Tibial artery (tissue), 4 donors: Measurements from ENCODE around the gene SLC30A7.
A peak's percentile ranks its signal among the peaks of the same experiment; 100 is the strongest.

Source experiments
- DNase-seq, 2 donors: peaks; one replicate each; pipeline ENCODE4 v3.0.0-alpha.2; 2019
- H3K27ac ChIP-seq, 2 donors: fragments of 200-600 bp; sonication (generic) in 1 of 2; 1 replicate in 1 of 2; 2 replicates in 1 of 2; pipeline ENCODE4 v1.5.1; 2018 to 2019; ENCODE audit warnings: mild to moderate bottlenecking in 1 of 2
- H3K27me3 ChIP-seq, 2 donors: fragments of 200-600 bp; sonication (generic) in 1 of 2; one replicate each; pipeline versions ENCODE4 v1.5.1 to v1.6.0; 2016 to 2019
- H3K36me3 ChIP-seq, 3 donors: fragments of 200-600 bp; sonication (generic) in 2 of 3; one replicate each; pipeline ENCODE4 v1.5.1; 2016 to 2019; ENCODE audit warnings: mild to moderate bottlenecking in 2 of 3
- H3K4me1 ChIP-seq, 4 donors: fragments of 200-600 bp; sonication (generic) in 2 of 4; 1 replicate in 3 of 4; 2 replicates in 1 of 4; pipeline ENCODE4 v1.5.1; 2016 to 2019
- H3K4me3 ChIP-seq, 2 donors: fragments of 200-600 bp; sonication (generic) in 1 of 2; 1 replicate in 1 of 2; 2 replicates in 1 of 2; pipeline ENCODE4 v1.5.1; 2018 to 2019; ENCODE audit warnings: mild to moderate bottlenecking in 2 of 2
- H3K9me3 ChIP-seq, 3 donors: fragments of 200-600 bp; sonication (generic) in 1 of 3; one replicate each; pipeline ENCODE4 v1.5.1; 2016 to 2019
- CTCF ChIP-seq, 2 experiments: fragments of 200-600 bp in 1 of 2; fragments of 450-650 bp in 1 of 2; IDR thresholded peaks; one replicate each; pipeline ENCODE4 v1.5.1; 2017 to 2019; ENCODE audit warnings: antibody characterized with exemption in 2 of 2, mild to moderate bottlenecking in 1 of 2, moderate library complexity in 1 of 2
- intact Hi-C: fragments of 100-400 bp; cut with DNase I; formaldehyde crosslinking; loops from one replicate; pipeline ENCODE4 v1.15.0; 2023; ENCODE audit warnings: low total_unique reads

SLC30A7 gene

DNA sequence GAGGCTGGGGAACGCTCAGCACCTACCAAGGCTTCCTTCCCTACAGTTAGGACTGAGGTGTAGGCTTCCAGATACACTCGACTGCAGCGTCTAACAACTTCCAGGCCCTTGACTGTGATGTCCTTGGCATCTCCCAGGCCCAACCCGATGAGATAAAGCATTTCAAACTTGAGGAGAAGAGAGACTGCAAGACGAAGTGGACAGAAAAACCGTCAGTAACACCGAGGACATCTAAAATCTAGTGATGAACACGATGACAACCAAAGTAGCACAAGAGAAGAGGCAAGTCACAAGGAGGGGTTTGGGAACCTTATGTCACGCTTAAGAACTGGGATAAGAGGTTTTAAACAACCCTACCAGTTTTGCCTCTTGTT is 129.4 kb downstream of the SLC30A7 start:
- Histone ChIP-seq H3K4me3 (peak overlapping the region; percentile 61 to 77), H3K4me1 (peaks cover 0 to 15% (median 5%) of the 10 kb centered on the region in 4 donors), H3K9me3 (no peaks in the 10 kb centered on the region), H3K27me3 (no peaks in the 10 kb centered on the region), H3K27ac (peak overlapping the region; percentile 72 to 76), H3K36me3 (peaks cover 0 to 14% (median 0%) of the 10 kb centered on the region in 3 donors)
- intact Hi-C loops = no loop called here
- no peak for DNase-seq
- no peak for TF ChIP-seq CTCF (IDR thresholded peaks at IDR 0.05)

DNA sequence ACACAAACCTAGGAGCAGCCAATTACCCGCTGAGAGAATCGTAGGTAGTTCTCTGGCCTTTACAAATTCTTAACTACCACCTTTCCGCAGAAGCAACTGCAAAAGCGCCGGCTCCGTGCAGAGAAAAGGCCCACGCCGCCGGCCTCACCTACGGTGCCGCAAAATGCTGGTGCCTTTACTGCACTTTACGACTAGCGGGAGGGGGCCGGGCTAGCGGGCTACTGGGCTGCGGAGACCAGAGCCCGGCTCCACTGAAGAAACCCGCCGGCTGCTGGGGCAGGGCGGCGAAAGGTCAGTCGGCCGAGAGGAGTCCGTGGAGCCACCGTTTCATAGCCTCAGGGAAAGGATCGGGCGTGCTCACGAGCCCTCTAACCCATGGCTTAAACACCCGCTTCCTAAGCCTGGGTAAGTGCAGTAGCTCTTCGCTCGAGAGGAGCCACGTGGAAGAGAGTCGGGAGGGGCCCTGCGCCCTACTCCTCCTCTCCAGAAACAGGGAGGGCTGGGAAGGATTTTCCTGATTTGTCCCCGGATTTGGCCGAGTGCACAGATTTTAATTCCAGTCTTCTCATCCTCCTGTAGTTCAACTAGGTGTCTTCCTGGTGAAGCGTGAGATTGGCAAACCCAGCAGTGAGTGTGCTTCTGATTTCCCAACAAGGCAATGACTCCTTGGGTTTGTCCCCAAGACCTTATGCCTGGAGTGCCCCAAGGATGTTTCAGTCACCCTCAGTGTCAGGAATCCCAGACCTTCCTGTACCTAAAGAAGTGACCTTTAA is 130.0 kb downstream of the SLC30A7 start, which contains the start of gene DPH5:
TSS of gene DPH5 (minus strand) at position 128 of the 773 bp plus-strand sequence. CDS start 341 bp downstream, outside the sequence.
- H3K9me3 ChIP-seq = no peaks in the 10 kb centered on the region
- H3K36me3 ChIP-seq = peaks cover 0 to 9% (median 0%) of the 10 kb centered on the region in 3 donors
- DNase-seq = peak; percentile 88 to 92
- H3K4me3 ChIP-seq = peak within 1 kb of the TSS; percentile 61 to 77
- no peaks in the 10 kb centered on the region for H3K27me3 ChIP-seq
- H3K4me1 ChIP-seq = peaks cover 0 to 15% (median 5%) of the 10 kb centered on the region in 4 donors
- no peak for TF ChIP-seq CTCF (IDR thresholded peaks at IDR 0.05)
- peak within 1 kb of the TSS; percentile 72 to 76 for H3K27ac ChIP-seq
- intact Hi-C loops = no loop called here

DNA sequence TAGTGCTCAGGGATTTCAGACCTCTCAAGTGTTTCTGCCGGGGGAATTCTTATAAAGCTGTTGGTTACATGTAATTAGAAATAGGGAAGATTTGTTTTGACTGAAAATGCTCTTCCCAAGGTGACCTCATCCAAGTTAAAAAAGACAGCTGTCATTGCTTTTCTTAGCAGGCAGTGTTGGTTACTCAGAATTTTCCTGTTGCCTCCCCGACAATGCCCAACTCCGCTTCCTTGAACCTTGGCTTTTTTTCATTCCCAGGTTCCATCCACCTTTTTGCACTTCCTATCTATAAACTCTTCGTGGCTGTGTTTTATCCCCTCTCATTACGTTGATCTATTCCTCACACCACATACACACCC is 130.5 kb downstream of the SLC30A7 start:
- no peaks in the 10 kb centered on the region for H3K9me3 ChIP-seq
- H3K27ac ChIP-seq = peak overlapping the region; percentile 72 to 76
- no peak for TF ChIP-seq CTCF (IDR thresholded peaks at IDR 0.05)
- intact Hi-C loops = no loop called here
- H3K4me3 ChIP-seq = peak overlapping the region; percentile 61 to 77
- peaks cover 0 to 7% (median 0%) of the 10 kb centered on the region in 3 donors for H3K36me3 ChIP-seq
- no peak for DNase-seq
- no peaks in the 10 kb centered on the region for H3K27me3 ChIP-seq
- H3K4me1 ChIP-seq = peaks cover 0 to 15% (median 5%) of the 10 kb centered on the region in 4 donors

DNA sequence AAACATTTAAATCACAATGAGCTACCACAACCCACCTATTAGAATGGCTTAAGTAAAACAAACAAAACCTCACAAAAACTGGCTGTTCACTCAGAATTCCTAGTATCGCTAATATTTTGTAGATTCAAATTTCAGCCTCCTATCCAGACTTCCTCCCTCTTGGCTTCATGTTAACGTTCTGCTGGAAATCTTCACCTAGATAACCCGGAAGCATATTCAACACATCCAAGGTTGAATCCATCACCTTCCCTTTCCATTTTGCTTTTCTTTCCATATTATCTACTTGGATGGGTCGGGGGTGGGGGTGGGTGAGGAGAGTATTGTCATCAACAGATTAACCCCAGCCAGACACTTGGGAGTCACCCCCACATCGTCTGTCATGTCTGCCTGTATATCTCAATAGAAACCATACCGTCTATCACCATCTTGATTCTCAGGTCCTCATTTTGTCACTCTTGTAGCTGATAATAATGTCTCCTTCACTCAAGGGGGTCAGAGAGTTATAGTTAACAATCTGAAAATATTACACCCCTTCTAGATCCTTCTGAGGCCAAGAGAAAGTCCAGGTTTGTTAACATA is 131.4 kb downstream of the SLC30A7 start:
- Histone ChIP-seq H3K4me3 (no peak overlapping the region), H3K9me3 (no peaks in the 10 kb centered on the region), H3K36me3 (peaks cover 0 to 7% (median 0%) of the 10 kb centered on the region in 3 donors), H3K4me1 (peaks cover 0 to 15% (median 5%) of the 10 kb centered on the region in 4 donors), H3K27me3 (no peaks in the 10 kb centered on the region), H3K27ac (no peak overlapping the region)
- intact Hi-C loops = no loop called here
- TF ChIP-seq CTCF (IDR thresholded peaks at IDR 0.05) = no peak
- no peak for DNase-seq

DNA sequence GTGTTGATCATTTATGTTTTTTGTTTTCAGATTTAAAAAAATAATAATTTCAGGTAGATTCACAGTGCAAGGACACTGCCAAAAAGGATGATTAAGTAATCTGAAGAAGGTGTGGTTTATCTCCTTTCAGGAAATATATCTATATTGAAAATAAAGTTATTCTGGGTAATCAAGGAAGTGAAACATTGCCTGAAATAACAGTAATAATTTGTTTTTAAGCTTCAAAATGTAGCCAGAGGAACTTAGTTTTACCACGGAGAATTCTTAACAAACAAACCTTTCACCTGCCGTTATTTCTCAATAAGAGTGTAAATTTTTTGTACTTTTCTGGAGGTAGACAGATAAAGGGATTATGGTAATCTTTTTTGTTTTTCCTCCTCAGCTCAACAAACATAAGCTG is 132.6 kb downstream of the SLC30A7 start:
- no peaks in the 10 kb centered on the region for H3K9me3 ChIP-seq
- H3K27ac ChIP-seq = no peak overlapping the region
- no peaks in the 10 kb centered on the region for H3K36me3 ChIP-seq
- no peak overlapping the region for H3K4me3 ChIP-seq
- intact Hi-C loops = no loop called here
- no peaks in the 10 kb centered on the region for H3K27me3 ChIP-seq
- no peak for DNase-seq
- no peak for TF ChIP-seq CTCF (IDR thresholded peaks at IDR 0.05)
- peaks cover 0 to 15% (median 5%) of the 10 kb centered on the region in 4 donors for H3K4me1 ChIP-seq
